BE2C (cell line): ENCODE measurements around the gene PGC.

Experiments
- DNase-seq: peaks from one replicate; pipeline ENCODE4 v3.0.0-alpha.2; 2020
- H3K27me3 ChIP-seq: fragments of 250-450 bp; sonication (Bioruptor Pico); 2 replicates; pipeline ENCODE4 v1.5.1; 2020; ENCODE audit warnings: mild to moderate bottlenecking
- H3K36me3 ChIP-seq: fragments of 250-450 bp; sonication (Bioruptor Pico); 2 replicates; pipeline ENCODE4 v1.5.1; 2020; ENCODE audit warnings: mild to moderate bottlenecking
- H3K4me1 ChIP-seq: fragments of 250-450 bp; sonication (Bioruptor Pico); 2 replicates; pipeline ENCODE4 v1.5.1; 2020
- H3K4me3 ChIP-seq: 2 replicates; pipeline ENCODE4 v1.5.1; 2011; ENCODE audit warnings: low read depth, low read length
- H3K9me3 ChIP-seq: fragments of 250-450 bp; sonication (Bioruptor Pico); 2 replicates; pipeline ENCODE4 v1.5.1; 2020
- CTCF ChIP-seq: IDR thresholded peaks from 2 replicates; pipeline ENCODE4 v1.5.1; 2012; ENCODE audit warnings: mild to moderate bottlenecking, low read depth, low read length

PGC gene

GRCh38 chr6:41744236-41744787 is 2.9 kb downstream of the PGC start:
- no peaks in the 10 kb centered on the region for H3K36me3 ChIP-seq
- no peak overlapping the region for H3K4me3 ChIP-seq
- peaks cover 8% of the 10 kb centered on the region for H3K4me1 ChIP-seq
- no peak for DNase-seq
- no peaks in the 10 kb centered on the region for H3K27me3 ChIP-seq
- no peaks in the 10 kb centered on the region for H3K9me3 ChIP-seq
- TF ChIP-seq CTCF: no peak

- Histone ChIP-seq H3K27me3 (no peaks in the 10 kb centered on the region), H3K9me3 (no peaks in the 10 kb centered on the region), H3K4me1 (peaks cover 7% of the 10 kb centered on the region), H3K36me3 (no peaks in the 10 kb centered on the region), H3K4me3 (no peak overlapping the region)
- no peak for DNase-seq
- no peak for TF ChIP-seq CTCF
Observed at GRCh38 chr6:41743406-41744235, 3.6 kb downstream of the PGC start.

- H3K4me1 ChIP-seq: no peaks in the 10 kb centered on the region
Observed at GRCh38 chr6:41741625-41742490, 5.3 kb downstream of the PGC start.

DNA sequence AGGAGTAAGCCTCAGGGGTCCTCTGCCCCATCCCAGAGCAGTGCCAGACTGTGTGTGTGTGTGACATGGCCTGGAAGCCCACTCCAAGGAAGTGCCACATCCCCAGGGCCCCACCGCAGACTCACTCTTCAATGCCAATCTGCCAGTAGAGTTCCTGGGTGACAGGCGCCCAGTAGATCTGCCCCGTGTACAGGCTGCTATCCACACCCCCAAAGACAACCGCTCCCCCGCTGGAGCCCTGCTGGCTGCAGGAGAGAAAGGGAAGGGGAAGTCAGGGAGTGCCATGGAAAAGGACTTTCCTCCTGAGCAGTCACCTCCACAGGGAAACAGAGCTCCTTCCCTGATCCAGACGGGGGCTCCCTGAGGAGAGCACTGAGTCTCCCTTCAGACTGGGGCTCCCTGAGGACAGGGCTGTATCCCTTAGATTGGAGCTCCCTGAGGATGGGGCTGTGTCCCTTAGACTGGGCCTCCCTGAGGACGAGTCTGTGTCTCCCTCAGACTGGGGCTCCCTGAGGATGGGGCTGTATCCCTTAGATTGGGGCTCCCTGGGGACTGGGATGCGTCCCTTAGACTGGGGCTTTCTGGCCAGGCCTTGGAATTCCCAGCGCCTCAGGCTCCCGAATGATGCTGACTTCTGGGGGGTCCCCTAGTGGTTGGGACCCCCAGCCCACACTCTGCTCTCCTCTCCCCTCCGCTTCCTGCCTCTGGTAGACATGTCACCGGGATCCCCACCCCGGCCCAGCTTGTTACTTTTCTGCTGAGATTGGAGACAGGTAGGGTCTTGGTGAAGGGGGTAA is 6.6 kb downstream of the PGC start:
- no peaks in the 10 kb centered on the region for H3K27me3 ChIP-seq
- H3K4me1 ChIP-seq: peaks cover 4% of the 10 kb centered on the region
- H3K4me3 ChIP-seq: no peak overlapping the region
- no peaks in the 10 kb centered on the region for H3K9me3 ChIP-seq
- no peak for TF ChIP-seq CTCF
- no peaks in the 10 kb centered on the region for H3K36me3 ChIP-seq
- DNase-seq: no peak

More at GRCh38 chr6:41741625-41742490, 5.3 kb downstream of the PGC start:
- no peak for DNase-seq
- TF ChIP-seq CTCF: no peak
- Histone ChIP-seq H3K4me3 (no peak overlapping the region), H3K27me3 (no peaks in the 10 kb centered on the region), H3K36me3 (no peaks in the 10 kb centered on the region), H3K9me3 (no peaks in the 10 kb centered on the region)

- no peaks in the 10 kb centered on the region for H3K27me3 ChIP-seq
- DNase-seq: no peak
Observed at GRCh38 chr6:41739041-41739440, 8.2 kb downstream of the PGC start.

More at GRCh38 chr6:41739041-41739440, 8.2 kb downstream of the PGC start:
- TF ChIP-seq CTCF: no peak
- Histone ChIP-seq H3K4me3 (no peak overlapping the region), H3K36me3 (no peaks in the 10 kb centered on the region), H3K9me3 (no peaks in the 10 kb centered on the region), H3K4me1 (peaks cover 4% of the 10 kb centered on the region)
